A549 treated with DMSO at 1 μM for 4 hours (cell line): ENCODE data around the gene KEAP1. TPM values are rescaled to one million over a fixed set of nuclear protein-coding genes. Genes with fewer than 3 reads are reported as not detected.

ENCODE experiments used
- total RNA-seq: library from RNA; stranded (reverse); fragments of 200-300 nt; extraction: Qiagen RNA extraction; gene quantifications from 5 replicates; pipeline ENCODE4 v1.2.3, GENCODE V29; 2022; ENCODE audit warnings: low read depth

Gene KEAP1
- 59.7 to 76.3 TPM (median 65.5 TPM) in 5 replicates for total RNA-seq

DNA sequence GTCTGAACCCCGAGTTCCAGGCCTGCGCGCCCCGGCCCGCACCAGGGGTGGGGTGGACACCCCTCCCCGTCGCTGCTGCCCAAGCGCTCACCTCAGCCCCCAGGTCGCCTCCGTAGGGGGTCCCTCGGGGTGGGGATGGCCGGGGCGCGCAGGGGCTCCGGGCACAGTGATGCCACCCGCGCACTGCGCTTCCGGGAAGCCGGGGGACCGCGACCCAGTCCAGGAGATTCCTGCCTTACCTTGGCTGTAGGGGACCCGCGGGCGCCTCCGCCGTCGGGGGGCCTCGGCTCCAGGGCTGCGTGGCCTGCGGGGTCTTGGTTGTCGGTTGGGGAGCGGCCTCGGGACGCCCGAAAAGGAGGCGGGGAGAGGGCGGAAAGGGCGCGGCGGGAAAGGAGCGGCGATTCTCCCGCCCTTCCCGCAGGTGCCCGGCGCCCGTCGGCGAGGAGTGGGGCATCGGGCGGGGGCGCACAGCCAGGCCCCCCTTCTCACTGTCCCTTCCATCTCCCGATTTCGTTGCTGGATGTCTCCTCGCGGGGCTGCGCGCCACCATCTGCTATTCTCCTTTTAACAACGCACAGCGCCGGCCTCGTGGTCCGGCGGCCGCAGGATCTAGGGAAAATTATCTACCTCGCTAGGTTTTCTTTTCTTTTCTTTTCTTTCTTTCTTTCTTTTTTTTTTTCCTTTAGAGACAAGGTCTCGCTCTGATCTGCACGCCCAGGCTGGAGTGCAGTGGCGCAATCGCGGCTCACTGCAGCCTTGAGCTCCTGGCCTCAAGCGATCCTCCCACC is at the start of gene KEAP1:
TSS of gene KEAP1 (minus strand) at position 355 of the 788 bp plus-strand sequence. CDS start 3,323 bp downstream, outside the sequence.

DNA sequence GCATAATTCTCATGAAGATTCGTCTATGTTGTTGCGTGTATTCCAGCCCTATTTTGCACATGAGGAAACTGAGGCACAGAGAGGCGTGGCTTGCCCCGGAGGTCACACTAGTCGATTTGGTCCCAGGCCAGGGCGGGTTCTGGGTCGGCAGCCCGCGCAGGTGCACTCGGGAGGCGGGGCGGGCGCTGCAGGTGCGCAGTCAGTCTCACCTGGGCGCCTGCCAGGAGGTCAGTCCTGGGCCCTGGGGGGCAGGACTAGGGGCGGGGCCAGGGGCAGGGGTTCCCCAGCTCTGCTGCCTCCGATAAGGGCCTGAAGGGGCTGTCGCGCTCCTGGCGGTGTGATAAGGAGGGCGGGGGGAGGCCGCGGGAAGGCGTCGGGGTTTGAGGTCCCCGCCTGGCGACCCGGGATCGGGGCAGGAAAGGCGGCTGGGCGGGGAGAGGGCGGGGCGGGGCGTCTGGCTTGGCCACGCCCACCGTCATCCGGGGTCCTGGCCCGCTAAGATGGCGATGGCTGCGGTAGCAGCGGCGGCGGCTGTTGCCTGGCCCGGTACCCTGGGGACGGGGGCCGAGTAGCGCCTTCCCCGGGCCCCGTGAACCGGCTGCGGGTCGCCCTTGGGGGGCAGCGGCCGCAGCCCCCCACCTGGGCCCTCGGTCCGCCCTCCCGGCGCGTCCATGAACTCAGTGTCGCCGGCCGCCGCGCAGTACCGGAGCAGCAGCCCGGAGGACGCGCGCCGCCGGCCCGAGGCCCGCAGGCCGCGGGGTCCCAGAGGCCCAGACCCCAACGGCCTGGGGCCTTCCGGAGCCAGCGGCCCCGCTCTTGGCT is 40.5 kb upstream of the KEAP1 start, which contains the start of gene ATG4D:
TSS of gene ATG4D (plus strand) at position 485 of the 822 bp plus-strand sequence. CDS start at position 672, 187 bp downstream.

DNA sequence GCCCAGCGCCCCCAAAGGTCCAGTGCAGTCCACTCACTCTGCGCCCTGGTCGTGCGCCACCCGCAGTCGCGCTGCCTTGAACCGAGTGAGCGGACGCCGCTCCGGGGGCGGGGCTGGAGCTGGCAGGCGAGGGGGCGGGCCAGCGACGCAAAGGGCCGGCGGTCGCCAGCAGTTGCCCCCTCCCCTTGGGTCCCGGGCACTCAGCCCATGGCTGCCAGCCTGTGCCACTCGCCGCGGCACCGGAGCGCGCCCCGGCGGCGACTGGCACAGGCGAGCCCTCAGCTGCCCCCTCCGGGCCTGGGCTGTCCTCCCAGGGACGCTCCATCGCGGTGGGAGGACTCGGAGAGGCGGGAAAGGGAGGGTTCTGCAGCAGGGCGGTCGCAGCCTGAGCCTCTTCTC is 14.2 kb upstream of the KEAP1 start, which contains the start of gene S1PR5:
TSS of gene S1PR5 (minus strand) at position 87 of the 399 bp plus-strand sequence. CDS start 2,436 bp downstream, outside the sequence.

Other genes starting within 250 kb of the KEAP1 start
- 3.9 to 7.0 TPM (median 5.1 TPM) in 5 replicates for gene ICAM1, start 232.2 kb downstream of the KEAP1 start, total RNA-seq
- gene ICAM4, start 216.4 kb downstream of the KEAP1 start, total RNA-seq: 0.09 to 0.17 TPM (median 0.11 TPM) in 4 of 5 replicates, not detected in the other
- 0.57 to 1.2 TPM (median 0.65 TPM) in 5 replicates for gene ICAM5, start 213.4 kb downstream of the KEAP1 start, total RNA-seq
- 0.87 to 3.6 TPM (median 1.7 TPM) in 5 replicates for gene ZGLP1, start 193.5 kb downstream of the KEAP1 start, total RNA-seq
- 21.5 to 37.1 TPM (median 29.8 TPM) in 5 replicates for gene FDX2, start 187.3 kb downstream of the KEAP1 start, total RNA-seq
- gene RAVER1, start 169.8 kb downstream of the KEAP1 start, total RNA-seq: 21.6 to 34.4 TPM (median 30.0 TPM) in 5 replicates
- gene ICAM3, start 163.7 kb downstream of the KEAP1 start, total RNA-seq: 5.6 to 10.2 TPM (median 8.8 TPM) in 5 replicates
- gene TYK2, start 122.8 kb downstream of the KEAP1 start, total RNA-seq: 32.6 to 51.3 TPM (median 48.2 TPM) in 5 replicates
- 174 to 204 TPM (median 177 TPM) in 5 replicates for gene CDC37, start 99.8 kb downstream of the KEAP1 start, total RNA-seq
- gene PDE4A, start 82.8 kb downstream of the KEAP1 start, total RNA-seq: 4.3 to 6.4 TPM (median 5.1 TPM) in 5 replicates
- gene S1PR5, start 14.1 kb upstream of the KEAP1 start, total RNA-seq: 2.1 to 2.9 TPM (median 2.6 TPM) in 5 replicates
- gene ATG4D, start 40.5 kb upstream of the KEAP1 start, total RNA-seq: 19.2 to 23.6 TPM (median 22.5 TPM) in 5 replicates
- gene KRI1, start 62.7 kb upstream of the KEAP1 start, total RNA-seq: 17.0 to 19.8 TPM (median 17.8 TPM) in 5 replicates
- 4.6 to 5.4 TPM (median 5.0 TPM) in 5 replicates for gene CDKN2D, start 65.6 kb upstream of the KEAP1 start, total RNA-seq
- 36.2 to 50.7 TPM (median 39.6 TPM) in 5 replicates for gene AP1M2, start 84.0 kb upstream of the KEAP1 start, total RNA-seq
- 5.4 to 8.1 TPM (median 6.6 TPM) in 5 replicates for gene SLC44A2, start 122.2 kb upstream of the KEAP1 start, total RNA-seq
- gene ILF3, start 151.0 kb upstream of the KEAP1 start, total RNA-seq: 169 to 194 TPM (median 184 TPM) in 5 replicates
- gene QTRT1, start 198.1 kb upstream of the KEAP1 start, total RNA-seq: 30.4 to 37.4 TPM (median 33.7 TPM) in 5 replicates
- gene DNM2, start 214.7 kb upstream of the KEAP1 start, total RNA-seq: 44.3 to 59.1 TPM (median 54.4 TPM) in 5 replicates